Activated CD8-positive, alpha-beta T cell treated with anti-CD3 and anti-CD28 coated beads for 36 hours (primary cell): Measurements from ENCODE around the gene WNK4. TPM values are rescaled to one million over a fixed set of nuclear protein-coding genes. Genes with fewer than 3 reads are reported as not detected.

ENCODE experiments used
- ATAC-seq: fragments of 200-7000 bp; cut with Tn5 transposase; one replicate; pipeline ENCODE4 v1.10.0; 2021; ENCODE audit warnings: mild to moderate bottlenecking, moderate library complexity
- CTCF ChIA-PET: fragments of 350-600 bp; sonication (Branson Sonifier 250); formaldehyde crosslinking; loops from one replicate; lab custom pipeline; 2021; ENCODE audit warnings: antibody characterized with exemption; lab: Charles Lee
- POLR2A ChIA-PET: fragments of 350-600 bp; sonication (Branson Sonifier 250); formaldehyde crosslinking; loops from one replicate; lab custom pipeline; 2021; ENCODE audit warnings: antibody characterized with exemption; lab: Charles Lee
- DNase-seq: peaks from one replicate; pipeline ENCODE4 v3.0.0-alpha.2; 2020
- H3K27ac Mint-ChIP-seq: one replicate; pipeline ENCODE4 v1.8.0; 2021; ENCODE audit warnings: mild to moderate bottlenecking, mixed read lengths
- H3K27me3 Mint-ChIP-seq: one replicate; pipeline ENCODE4 v1.8.0; 2021; ENCODE audit warnings: mixed read lengths
- H3K36me3 Mint-ChIP-seq: one replicate; pipeline ENCODE4 v1.8.0; 2021; ENCODE audit warnings: low read depth, mixed read lengths
- H3K4me1 Mint-ChIP-seq: one replicate; pipeline ENCODE4 v1.8.0; 2021; ENCODE audit warnings: low read depth, mixed read lengths
- H3K4me3 Mint-ChIP-seq: one replicate; pipeline ENCODE4 v1.8.0; 2021; ENCODE audit warnings: mild to moderate bottlenecking, moderate library complexity, mixed read lengths
- H3K9me3 Mint-ChIP-seq: one replicate; pipeline ENCODE4 v1.8.0; 2021; ENCODE audit warnings: mixed read lengths
- intact Hi-C: fragments of 100-400 bp; cut with micrococcal nuclease; formaldehyde crosslinking; loops from one replicate; pipeline ENCODE4 v1.10.0; 2022
- total RNA-seq, 2 experiments: library from RNA; stranded (reverse); gene quantifications; one replicate each; pipeline ENCODE4 v1.2.3, GENCODE V29; 2021
- TF ChIP-seq, protein P1 (sequence below): fragments of 200-600 bp; IDR thresholded peaks from one replicate; pipeline ENCODE4 v1.8.0; 2022; ENCODE audit warnings: antibody characterized with exemption, mild to moderate bottlenecking

WNK4 gene
- total RNA-seq, 2 experiments from 2014 or later: 0.65 to 0.72 TPM

DNA sequence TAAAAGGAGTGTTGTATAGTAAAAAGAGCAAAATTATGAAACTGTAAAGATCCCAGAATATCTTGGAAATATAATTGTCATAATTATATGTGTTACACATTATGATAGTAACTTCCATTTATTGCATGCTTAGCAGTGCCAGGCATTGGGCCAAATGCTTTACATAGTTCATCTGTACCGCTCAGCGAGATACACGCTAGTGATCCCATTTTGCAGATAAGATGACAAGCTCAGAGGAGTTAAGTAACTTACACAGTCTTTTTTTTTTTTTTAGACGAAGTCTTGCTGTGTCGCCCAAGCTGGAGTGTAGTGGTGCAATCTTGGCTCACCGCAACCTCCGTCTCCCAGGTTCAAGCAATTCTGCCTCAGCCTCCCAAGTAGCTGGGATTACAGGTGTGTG, 28.8 kb upstream of the WNK4 start:
- ChIA-PET CTCF (interaction anchor here (0.7 to 1.8 kb wide), 2 partner anchors 8 to 12 kb away, joined by 3 to 6 read pairs; no protein-coding TSS in a partner anchor), POLR2A (no interaction called here)
- ATAC-seq (no peak), DNase-seq (no peak)
- Mint-ChIP-seq H3K27me3 (peaks cover 18% of the 10 kb centered on the region), H3K36me3 (no peaks in the 10 kb centered on the region), H3K4me1 (no peaks in the 10 kb centered on the region), H3K27ac (no peak overlapping the region), H3K9me3 (no peaks in the 10 kb centered on the region), H3K4me3 (no peak overlapping the region)
- intact Hi-C loops: no loop called here
- TF ChIP-seq, protein P1, sequence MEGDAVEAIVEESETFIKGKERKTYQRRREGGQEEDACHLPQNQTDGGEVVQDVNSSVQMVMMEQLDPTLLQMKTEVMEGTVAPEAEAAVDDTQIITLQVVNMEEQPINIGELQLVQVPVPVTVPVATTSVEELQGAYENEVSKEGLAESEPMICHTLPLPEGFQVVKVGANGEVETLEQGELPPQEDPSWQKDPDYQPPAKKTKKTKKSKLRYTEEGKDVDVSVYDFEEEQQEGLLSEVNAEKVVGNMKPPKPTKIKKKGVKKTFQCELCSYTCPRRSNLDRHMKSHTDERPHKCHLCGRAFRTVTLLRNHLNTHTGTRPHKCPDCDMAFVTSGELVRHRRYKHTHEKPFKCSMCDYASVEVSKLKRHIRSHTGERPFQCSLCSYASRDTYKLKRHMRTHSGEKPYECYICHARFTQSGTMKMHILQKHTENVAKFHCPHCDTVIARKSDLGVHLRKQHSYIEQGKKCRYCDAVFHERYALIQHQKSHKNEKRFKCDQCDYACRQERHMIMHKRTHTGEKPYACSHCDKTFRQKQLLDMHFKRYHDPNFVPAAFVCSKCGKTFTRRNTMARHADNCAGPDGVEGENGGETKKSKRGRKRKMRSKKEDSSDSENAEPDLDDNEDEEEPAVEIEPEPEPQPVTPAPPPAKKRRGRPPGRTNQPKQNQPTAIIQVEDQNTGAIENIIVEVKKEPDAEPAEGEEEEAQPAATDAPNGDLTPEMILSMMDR: no peak

DNA sequence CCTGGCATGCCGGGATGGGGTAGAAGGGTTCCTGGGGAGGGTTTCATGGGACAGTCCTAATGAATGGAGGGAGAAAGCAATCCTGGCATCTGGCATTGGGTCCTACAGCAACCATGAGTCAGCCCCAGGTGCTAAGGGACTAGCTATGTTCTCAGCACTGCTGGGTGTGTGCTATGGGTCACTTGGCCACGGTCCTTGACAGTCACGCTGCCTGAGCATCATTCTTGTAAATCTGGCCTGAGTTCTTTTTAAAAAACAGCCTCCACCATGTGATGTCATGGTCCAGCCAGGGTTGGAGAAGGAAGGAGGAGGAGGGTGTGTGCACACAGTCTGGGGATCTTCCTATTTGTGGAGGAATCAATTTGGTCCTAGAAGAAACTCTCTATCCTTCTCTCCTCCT, 25.6 kb upstream of the WNK4 start:
- ChIA-PET CTCF (interaction anchor here (2.0 to 3.1 kb wide), 2 partner anchors 8 to 177 kb away, joined by 7 to 9 read pairs; partner anchors contain the start of gene PSMC3IP), POLR2A (interaction anchor here (0.8 kb wide), 1 partner anchor 193 kb away, joined by 3 read pairs; no protein-coding TSS in a partner anchor)
- H3K27me3 Mint-ChIP-seq: peaks cover 29% of the 10 kb centered on the region
- intact Hi-C loops: no loop called here
- no peaks in the 10 kb centered on the region for H3K4me1 Mint-ChIP-seq
- no peaks in the 10 kb centered on the region for H3K9me3 Mint-ChIP-seq
- no peak overlapping the region for H3K4me3 Mint-ChIP-seq
- H3K36me3 Mint-ChIP-seq: no peaks in the 10 kb centered on the region
- ATAC-seq (no peak), DNase-seq (no peak)
- H3K27ac Mint-ChIP-seq: no peak overlapping the region
- TF ChIP-seq, protein P1: no peak

DNA sequence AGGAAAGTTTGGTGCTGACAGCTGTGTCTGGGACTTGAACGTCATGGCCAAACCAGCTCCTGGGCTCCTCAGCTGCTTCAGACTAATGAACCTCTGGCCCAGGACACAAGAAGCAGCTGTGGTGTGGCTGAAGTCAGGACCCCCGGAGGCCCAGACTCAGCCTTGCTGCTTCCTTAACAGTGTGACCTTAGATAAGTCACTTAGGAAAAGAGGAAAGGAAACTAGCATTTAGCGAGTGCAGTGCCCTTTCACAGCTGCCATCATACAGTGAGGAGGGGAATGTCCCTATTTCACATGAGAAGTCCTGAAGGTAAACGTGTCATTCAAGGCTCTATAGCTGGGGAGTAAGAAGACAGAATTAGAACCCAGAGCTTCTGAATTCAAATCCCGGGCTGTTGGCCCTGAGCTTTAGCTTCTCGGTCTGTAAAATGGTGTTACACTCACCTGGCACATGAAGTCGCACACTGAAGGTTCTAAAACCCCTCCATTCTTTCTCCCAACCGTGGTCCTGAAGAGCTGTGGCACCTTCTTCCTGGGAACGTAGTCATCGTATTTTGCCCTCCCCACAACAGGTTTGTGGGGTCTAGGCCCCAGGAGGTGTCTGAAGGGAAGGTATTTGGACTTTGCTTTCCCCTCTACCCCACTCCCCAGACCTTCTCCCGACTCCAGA, 20.3 kb upstream of the WNK4 start:
- DNase-seq (no peak), ATAC-seq (peak; percentile 41)
- no peak overlapping the region for H3K27ac Mint-ChIP-seq
- TF ChIP-seq, protein P1: no peak
- H3K4me3 Mint-ChIP-seq: no peak overlapping the region
- no peaks in the 10 kb centered on the region for H3K9me3 Mint-ChIP-seq
- POLR2A ChIA-PET: interaction anchor here (1.6 kb wide), 1 partner anchor 23 kb away, joined by 5 read pairs; no protein-coding TSS in a partner anchor
- peaks cover 52% of the 10 kb centered on the region for H3K27me3 Mint-ChIP-seq
- peaks cover 4% of the 10 kb centered on the region for H3K4me1 Mint-ChIP-seq
- H3K36me3 Mint-ChIP-seq: no peaks in the 10 kb centered on the region
- intact Hi-C loops: no loop called here
- CTCF ChIA-PET: interaction anchor here (0.5 to 5.9 kb wide), 11 partner anchors 9 to 573 kb away, joined by 3 to 54 read pairs (median 6); partner anchors contain the start of genes CNTD1, COA3, PSMC3IP and VPS25

DNA sequence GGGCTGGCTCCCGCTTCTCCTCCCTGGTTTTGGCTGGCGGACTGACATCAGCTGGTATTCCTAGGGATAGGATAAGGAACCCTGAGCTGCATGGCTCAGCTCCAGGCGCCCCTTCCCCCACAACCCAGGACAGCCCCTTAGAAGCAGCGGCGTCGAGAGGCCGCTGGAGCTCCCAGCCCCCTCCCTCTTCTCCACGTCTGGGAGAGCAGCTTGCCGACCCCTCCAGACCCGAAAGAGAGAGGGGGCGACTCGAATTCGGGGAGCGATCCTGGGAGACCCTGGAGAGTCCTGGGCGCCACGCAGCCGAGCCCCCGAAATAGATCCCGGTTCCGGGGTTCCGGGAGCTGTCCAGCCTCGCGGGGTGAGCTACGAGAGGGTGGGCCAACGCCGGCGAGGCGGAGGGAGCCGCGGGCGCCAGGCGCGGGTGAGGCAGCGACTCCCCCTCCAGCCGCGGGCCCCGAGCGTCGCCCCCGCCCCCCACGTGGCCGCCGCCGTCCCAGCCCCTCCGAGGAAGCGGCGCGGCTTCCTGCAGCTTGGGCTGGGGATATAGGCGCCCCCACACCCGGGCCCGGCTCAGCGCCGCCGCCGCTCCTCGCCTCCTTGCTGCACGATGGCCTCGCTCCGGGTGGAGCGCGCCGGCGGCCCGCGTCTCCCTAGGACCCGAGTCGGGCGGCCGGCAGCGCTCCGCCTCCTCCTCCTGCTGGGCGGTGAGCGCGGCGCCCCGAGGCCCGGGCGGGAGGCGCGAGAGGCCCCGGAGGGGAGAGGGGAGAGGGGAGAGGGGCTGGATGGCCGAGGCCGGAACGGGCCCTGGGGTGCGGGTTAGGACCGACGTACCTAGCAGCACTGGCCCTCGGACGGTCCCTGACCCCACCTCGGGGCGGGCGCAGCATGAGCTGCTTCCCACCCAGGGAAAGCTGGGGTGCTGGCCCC, 19.5 kb upstream of the WNK4 start, which contains the start of gene RAMP2:
RAMP2 (plus strand) TSS at position 576 of the 930 bp plus-strand sequence; CDS start at position 611, 35 bp downstream.
- CTCF ChIA-PET: interaction anchor here (0.7 to 5.9 kb wide), 11 partner anchors 10 to 183 kb away, joined by 3 to 54 read pairs (median 6); partner anchors contain the start of genes CNTD1, COA3, PSMC3IP and VPS25
- no peaks in the 10 kb centered on the region for H3K36me3 Mint-ChIP-seq
- ATAC-seq (peak; percentile 43), DNase-seq (no peak)
- H3K27me3 Mint-ChIP-seq: peaks cover 55% of the 10 kb centered on the region
- H3K27ac Mint-ChIP-seq: no peak within 1 kb of the TSS
- H3K9me3 Mint-ChIP-seq: no peaks in the 10 kb centered on the region
- TF ChIP-seq, protein P1: no peak
- no peak within 1 kb of the TSS for H3K4me3 Mint-ChIP-seq
- intact Hi-C loops: no loop called here
- POLR2A ChIA-PET: interaction anchor here (1.2 kb wide), 1 partner anchor 35 kb away, joined by 3 read pairs; no protein-coding TSS in a partner anchor
- peaks cover 4% of the 10 kb centered on the region for H3K4me1 Mint-ChIP-seq
